GM12892 (cell line): ENCODE results near the gene MALL.

Experiments used
- POLR2A ChIP-seq: IDR thresholded peaks from 2 replicates; pipeline ENCODE4 v1.6.1; 2011; ENCODE audit warnings: low read depth, low read length, control low read depth
- POLR2AphosphoS5 ChIP-seq: IDR thresholded peaks from 2 replicates; pipeline ENCODE4 v1.6.1; 2011; ENCODE audit warnings: low read depth, low read length, control low read depth

- no peak for TF ChIP-seq POLR2A
- no peak for TF ChIP-seq POLR2AphosphoS5
Measured at GRCh38 chr2:110126086-110126773, 10.6 kb upstream of the MALL start.
